AG10803 (cell line): Measurements from ENCODE around the gene PANK1.

Experiments
- DNase-seq: peaks from one replicate; pipeline ENCODE4 v3.0.0; 2010; ENCODE audit warnings: low read depth
- H3K4me3 ChIP-seq: 2 replicates; pipeline ENCODE4 v1.5.1; 2011; ENCODE audit warnings: mild to moderate bottlenecking, low read length, control low read depth
- CTCF ChIP-seq: conservative IDR thresholded peaks from 2 replicates; pipeline ENCODE4 v1.5.1; 2011; ENCODE audit warnings: mild to moderate bottlenecking, low read length, control low read depth, inconsistent platforms

The PANK1 gene

GRCh38 chr10:89679986-89680385, 34.9 kb upstream of the PANK1 start:
- no peak for DNase-seq
- no peak for TF ChIP-seq CTCF

GRCh38 chr10:89677341-89677740, 32.3 kb upstream of the PANK1 start:
- no peak for TF ChIP-seq CTCF
- DNase-seq, result no peak
- H3K4me3 ChIP-seq, result no peak overlapping the region

More at GRCh38 chr10:89679986-89680385, 34.9 kb upstream of the PANK1 start:
- no peak overlapping the region for H3K4me3 ChIP-seq

GRCh38 chr10:89670926-89671325, 25.9 kb upstream of the PANK1 start:
- DNase-seq, result peak; percentile 71
- TF ChIP-seq CTCF, result no peak

GRCh38 chr10:89669985-89670384, 24.9 kb upstream of the PANK1 start:
- DNase-seq, result no peak
- no peak overlapping the region for H3K4me3 ChIP-seq
- no peak for TF ChIP-seq CTCF

More at GRCh38 chr10:89670926-89671325, 25.9 kb upstream of the PANK1 start:
- no peak overlapping the region for H3K4me3 ChIP-seq

- TF ChIP-seq CTCF, result no peak
- no peak for DNase-seq
- H3K4me3 ChIP-seq, result no peak overlapping the region
Measured at GRCh38 chr10:89668386-89669071, 23.5 kb upstream of the PANK1 start.

GRCh38 chr10:89666138-89666537, 21.1 kb upstream of the PANK1 start:
- no peak for DNase-seq
- no peak overlapping the region for H3K4me3 ChIP-seq
- no peak for TF ChIP-seq CTCF

- no peak for TF ChIP-seq CTCF
- no peak for DNase-seq
- no peak overlapping the region for H3K4me3 ChIP-seq
Measured at GRCh38 chr10:89665302-89665701, 20.3 kb upstream of the PANK1 start.
